ENCODE measurements around the gene STAT5A.
"Not testable (repeated sequence)": the region's sequence is repeated elsewhere in the genome, so short reads cannot be mapped to it uniquely, and the experiment has no call there.

The STAT5A gene

DNA sequence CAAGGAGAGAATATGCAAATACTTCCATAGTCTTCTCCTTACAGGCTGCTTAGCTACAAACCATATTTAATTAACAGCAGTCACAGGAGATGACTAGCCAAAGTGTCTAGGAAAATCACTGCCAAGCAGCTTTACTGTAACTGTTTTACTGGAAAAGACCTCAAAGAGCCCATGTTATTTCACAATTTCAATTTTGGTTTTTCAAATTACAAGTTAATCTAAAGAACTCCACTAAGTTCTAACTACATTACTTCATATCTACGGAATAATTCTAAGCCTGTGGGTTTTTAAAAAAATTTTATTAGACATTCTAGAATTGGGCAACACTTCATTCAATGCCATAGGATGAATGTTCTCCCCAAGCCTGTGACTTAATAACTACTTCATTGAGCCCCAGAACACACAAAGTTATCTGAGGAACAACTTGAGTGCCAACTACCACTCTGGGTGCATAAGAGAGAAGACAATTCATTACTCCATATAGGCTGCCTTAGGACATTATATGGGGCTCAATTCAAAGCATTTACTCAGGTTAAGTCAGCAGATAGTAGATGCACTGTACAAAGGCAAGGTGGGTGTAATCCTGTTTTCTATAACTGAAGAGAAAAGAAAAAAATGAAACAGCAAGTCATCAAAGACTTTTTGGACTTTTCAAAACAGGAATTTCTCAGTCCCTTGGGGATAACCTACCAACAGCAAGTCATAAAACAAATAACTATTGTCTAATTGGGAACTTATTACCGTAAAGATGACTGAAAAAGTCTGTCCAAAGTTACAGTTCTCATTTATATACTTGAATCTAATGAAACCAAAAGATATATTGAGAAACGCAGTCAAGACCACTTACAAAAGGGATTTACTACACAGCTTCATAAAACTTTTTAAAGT, 66.9 kb downstream of the STAT5A start:
- in situ Hi-C loops (cut with MboI; ENCODE audit: low sequenced_read_pairs), result no loop called here

DNA sequence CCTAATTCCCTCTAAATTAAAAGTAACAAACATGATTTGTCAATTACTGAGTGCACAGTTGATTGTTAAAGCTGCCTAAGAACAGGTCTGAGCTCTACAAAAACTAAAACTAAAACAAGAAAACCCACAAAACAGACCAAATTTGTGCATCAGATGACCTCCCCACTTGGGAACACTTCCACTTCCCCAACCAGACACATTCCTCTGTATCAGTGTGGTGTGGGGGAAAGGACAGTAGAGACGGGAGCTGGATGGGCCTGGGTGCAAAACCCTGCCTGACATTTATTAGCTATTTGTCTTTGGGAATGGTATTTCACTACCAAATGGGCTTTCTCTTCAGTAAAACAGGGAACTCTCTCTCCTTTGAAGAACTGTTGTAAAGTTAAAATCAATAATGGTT, 70.1 kb downstream of the STAT5A start:
- in situ Hi-C loops (cut with MboI; ENCODE audit: low sequenced_read_pairs), result no loop called here

DNA sequence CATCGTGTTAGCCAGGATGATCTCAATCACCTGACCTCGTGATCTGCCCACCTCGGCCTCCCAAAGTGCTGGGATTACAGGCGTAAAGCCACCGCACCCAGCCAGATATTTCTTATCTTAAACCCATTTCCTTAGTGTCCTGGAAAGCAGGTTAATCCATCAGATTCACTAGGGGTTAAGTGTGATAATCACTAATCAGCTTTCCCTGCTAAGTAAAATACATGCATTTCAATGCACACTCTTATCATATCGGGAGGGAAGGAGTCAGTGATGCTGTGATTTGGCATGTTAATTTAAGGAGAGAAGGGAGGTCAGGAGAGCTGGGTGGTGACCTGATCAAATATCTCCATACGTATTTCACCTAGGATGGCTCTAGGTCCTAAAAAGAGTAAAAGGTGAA, 70.8 kb downstream of the STAT5A start:
- in situ Hi-C loops (cut with MboI; ENCODE audit: low sequenced_read_pairs), result no loop called here

DNA sequence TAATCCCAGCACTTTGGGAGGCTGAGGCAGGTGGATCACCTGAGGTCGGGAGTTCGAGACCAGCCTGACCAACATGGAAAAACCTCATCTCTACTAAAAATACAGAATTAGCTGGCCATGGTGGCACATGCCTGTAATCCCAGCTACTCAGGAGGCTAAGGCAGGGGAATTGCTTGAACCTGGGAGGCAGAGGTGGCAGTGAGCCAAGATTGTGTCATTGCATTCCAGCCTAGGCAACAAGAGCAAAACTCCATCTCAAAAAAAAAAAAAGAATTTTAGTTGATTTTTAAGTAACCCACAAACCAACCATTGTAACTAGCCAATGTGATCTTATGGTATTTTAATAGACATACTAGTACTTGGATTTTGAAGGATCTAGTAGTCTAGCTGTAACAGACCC, 72.1 kb downstream of the STAT5A start:
- in situ Hi-C loops (cut with MboI; ENCODE audit: low sequenced_read_pairs), result not testable (repeated sequence)

All from HL-60/S4 treated with phorbol 12-myristate 13-acetate at 8.2 ng/mL for 4 days and 3 days (cell line).